T-helper 17 cell (primary cell): Measurements from ENCODE around the gene DFFA. TPM values are rescaled to one million over a fixed set of nuclear protein-coding genes. Genes with fewer than 3 reads are reported as not detected.
"Not testable (repeated sequence)": the region's sequence is repeated elsewhere in the genome, so short reads cannot be mapped to it uniquely, and the experiment has no call there.

Experiments
- ATAC-seq: fragments of 150-1000 bp; cut with Tn5 transposase; 2 replicates; pipeline ENCODE4 v1.10.0; 2021; ENCODE audit warnings: mild to moderate bottlenecking, moderate library complexity
- DNase-seq, 3 donors: peaks; one replicate each; pipeline versions ENCODE4 v3.0.0 to v3.0.0-alpha.2; 2020 to 2021
- H3K9me3 ChIP-seq: one replicate; pipeline ENCODE4 v1.7.0; 2013; ENCODE audit warnings: low read length, mild to moderate bottlenecking; ENCODE audit not compliant: control insufficient read depth, poor library complexity, severe bottlenecking
- H3K27ac Mint-ChIP-seq: one replicate; pipeline ENCODE4 v1.8.0; 2022; ENCODE audit warnings: mild to moderate bottlenecking, moderate library complexity, mixed read lengths
- H3K27me3 Mint-ChIP-seq: one replicate; pipeline ENCODE4 v1.8.0; 2022; ENCODE audit warnings: mixed read lengths
- H3K36me3 Mint-ChIP-seq: one replicate; pipeline ENCODE4 v1.8.0; 2022; ENCODE audit warnings: low read depth, mixed read lengths
- H3K4me1 Mint-ChIP-seq: one replicate; pipeline ENCODE4 v1.8.0; 2022; ENCODE audit warnings: mild to moderate bottlenecking, mixed read lengths
- H3K4me3 Mint-ChIP-seq: one replicate; pipeline ENCODE4 v1.8.0; 2022; ENCODE audit warnings: mild to moderate bottlenecking, moderate library complexity, mixed read lengths
- total RNA-seq, 4 donors: library from RNA in 2 of 4; stranded (reverse) in 2 of 4; gene quantifications; one replicate each; pipeline ENCODE4 v1.2.3 and lab custom pipeline; 2022 to 2026

The DFFA gene
- total RNA-seq, 2 donors from 2014 or later, result 14.6 to 15.1 TPM

DNA sequence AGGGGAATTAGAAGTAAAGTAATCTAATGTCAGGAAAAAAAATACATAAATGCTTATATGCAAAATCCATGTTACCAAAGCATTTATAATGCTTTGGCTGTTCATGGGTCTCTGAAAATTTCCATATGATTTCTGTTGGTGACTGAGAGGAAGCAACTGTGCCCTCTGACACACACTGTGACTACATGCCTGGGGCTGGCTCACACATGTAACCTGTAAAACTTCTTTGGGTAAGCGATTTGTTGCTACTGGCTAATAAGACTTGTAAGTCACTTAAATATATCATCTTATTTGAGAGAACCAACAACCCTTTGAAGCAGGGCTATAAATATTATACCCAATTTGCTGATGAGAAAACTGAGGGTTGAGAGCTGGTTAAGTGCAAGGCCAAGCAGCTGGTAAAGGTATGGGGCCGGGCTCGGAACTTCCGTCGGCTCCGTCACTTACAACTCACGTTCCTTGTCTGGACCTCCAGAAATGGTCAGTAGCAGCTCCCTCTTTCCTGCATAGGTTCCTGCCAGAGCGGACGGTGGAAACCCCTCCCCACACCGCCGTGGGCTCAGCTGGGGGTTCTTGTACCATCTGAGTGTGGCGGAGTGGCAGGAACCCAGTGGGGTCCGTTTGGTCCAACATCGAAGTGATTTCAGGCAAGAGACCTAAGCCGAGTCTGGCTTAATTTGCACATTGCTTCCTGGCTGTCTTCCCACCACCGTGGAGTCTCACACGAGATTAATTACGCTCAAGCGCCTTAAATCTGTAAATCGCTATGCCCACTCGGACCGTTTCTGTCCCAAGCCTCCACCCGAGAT is 714 bp downstream of the DFFA start:
- peaks cover 2% of the 10 kb centered on the region for H3K36me3 Mint-ChIP-seq
- DNase-seq (no peak), ATAC-seq (no peak)
- H3K9me3 ChIP-seq, result no peaks in the 10 kb centered on the region
- H3K4me3 Mint-ChIP-seq, result peak overlapping the region; percentile 97
- peaks cover 27% of the 10 kb centered on the region for H3K4me1 Mint-ChIP-seq
- peak overlapping the region; percentile 67 for H3K27ac Mint-ChIP-seq
- no peaks in the 10 kb centered on the region for H3K27me3 Mint-ChIP-seq

DNA sequence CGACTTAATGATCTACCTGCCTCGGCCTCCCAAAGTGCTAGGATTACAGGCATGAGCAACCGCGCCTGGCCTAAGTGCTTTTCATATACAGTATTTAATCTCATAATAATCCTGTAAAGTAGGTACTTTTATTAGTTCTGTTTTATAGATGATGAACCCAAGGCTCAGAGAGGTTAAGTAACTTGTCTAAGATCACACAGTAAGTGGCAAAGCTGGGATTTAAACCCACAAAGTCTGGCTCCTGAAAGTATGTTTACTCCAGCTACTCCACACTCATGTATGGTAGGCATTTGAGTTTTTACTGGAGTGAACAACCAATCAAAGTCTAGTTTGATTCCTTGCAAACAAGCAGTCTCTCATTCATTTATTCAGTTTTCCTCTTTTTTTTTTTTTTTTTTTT is 2.3 kb downstream of the DFFA start:
- peaks cover 14% of the 10 kb centered on the region for H3K4me1 Mint-ChIP-seq
- H3K4me3 Mint-ChIP-seq, result no peak overlapping the region
- DNase-seq (no peak), ATAC-seq (no peak)
- H3K27ac Mint-ChIP-seq, result no peak overlapping the region
- H3K27me3 Mint-ChIP-seq, result no peaks in the 10 kb centered on the region
- no peaks in the 10 kb centered on the region for H3K9me3 ChIP-seq
- peaks cover 2% of the 10 kb centered on the region for H3K36me3 Mint-ChIP-seq

DNA sequence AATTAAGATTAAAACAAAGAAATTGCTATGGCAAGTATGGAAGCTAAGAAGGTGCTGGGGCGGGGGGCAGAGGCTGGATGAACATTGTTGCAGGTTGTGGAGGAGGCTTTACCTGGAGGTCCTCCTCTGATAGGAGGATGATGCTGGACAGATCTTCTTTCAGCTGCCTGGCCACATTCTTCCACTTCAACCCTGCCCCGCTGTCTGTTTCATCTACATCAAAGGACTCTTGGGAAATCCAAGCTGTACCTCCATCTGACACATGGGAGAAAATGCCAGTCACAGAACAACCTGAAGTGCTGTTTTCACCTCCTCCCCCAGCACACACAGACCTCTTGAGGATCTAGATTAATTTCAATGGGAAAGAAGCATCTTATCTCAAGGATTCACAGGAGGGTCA is 5.3 kb downstream of the DFFA start:
- ATAC-seq, result no peak
- Mint-ChIP-seq H3K36me3 (peaks cover 2% of the 10 kb centered on the region), H3K4me1 (peaks cover 7% of the 10 kb centered on the region), H3K27me3 (no peaks in the 10 kb centered on the region), H3K4me3 (no peak overlapping the region), H3K27ac (no peak overlapping the region)
- no peak for DNase-seq
- H3K9me3 ChIP-seq, result no peaks in the 10 kb centered on the region

DNA sequence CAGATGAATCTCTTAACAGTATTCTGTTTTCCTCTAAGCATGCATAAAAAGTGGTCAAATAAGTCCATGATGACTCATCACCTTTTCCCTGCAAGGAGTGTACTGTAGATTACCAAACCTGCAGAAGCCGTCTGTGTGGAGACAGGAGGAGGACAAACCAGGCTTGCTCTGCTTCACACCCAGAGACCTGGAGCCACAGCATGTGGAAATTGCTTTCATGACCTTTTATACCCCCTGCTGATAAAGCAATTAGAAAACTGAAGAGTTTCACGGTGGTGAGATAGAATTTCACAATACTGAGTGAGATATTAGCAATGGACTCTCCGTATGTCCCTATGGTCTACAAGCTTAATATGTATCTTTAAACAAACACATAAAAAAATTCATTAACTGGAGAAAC is 13.1 kb downstream of the DFFA start:
- H3K27me3 Mint-ChIP-seq, result no peaks in the 10 kb centered on the region
- ATAC-seq (no peak), DNase-seq (no peak)
- no peaks in the 10 kb centered on the region for H3K4me1 Mint-ChIP-seq
- H3K4me3 Mint-ChIP-seq, result no peak overlapping the region
- no peaks in the 10 kb centered on the region for H3K36me3 Mint-ChIP-seq
- H3K9me3 ChIP-seq, result no peaks in the 10 kb centered on the region
- H3K27ac Mint-ChIP-seq, result no peak overlapping the region

DNA sequence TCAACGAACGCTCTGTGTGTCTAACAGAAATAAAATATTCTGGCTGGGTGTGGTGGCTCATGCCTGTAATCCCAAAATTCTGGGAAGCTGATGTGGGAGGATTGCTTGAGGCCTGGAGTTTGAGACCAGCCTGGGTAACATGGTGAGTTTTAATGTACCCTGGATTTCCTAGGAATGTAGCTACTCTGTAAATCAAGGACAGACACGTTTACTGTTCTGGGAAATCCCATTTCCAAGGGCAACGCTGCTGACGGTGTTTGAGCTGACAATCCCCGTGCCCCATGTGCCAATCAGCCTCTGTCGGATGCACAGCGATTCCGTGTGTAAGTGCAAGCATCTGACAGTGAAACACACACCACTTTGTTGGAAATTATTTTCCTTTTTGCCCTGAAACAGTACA is 14.5 kb downstream of the DFFA start:
- ATAC-seq (no peak), DNase-seq (no peak)
- Mint-ChIP-seq H3K4me1 (no peaks in the 10 kb centered on the region), H3K36me3 (no peaks in the 10 kb centered on the region), H3K27ac (no peak overlapping the region), H3K27me3 (no peaks in the 10 kb centered on the region), H3K4me3 (no peak overlapping the region)
- no peaks in the 10 kb centered on the region for H3K9me3 ChIP-seq

DNA sequence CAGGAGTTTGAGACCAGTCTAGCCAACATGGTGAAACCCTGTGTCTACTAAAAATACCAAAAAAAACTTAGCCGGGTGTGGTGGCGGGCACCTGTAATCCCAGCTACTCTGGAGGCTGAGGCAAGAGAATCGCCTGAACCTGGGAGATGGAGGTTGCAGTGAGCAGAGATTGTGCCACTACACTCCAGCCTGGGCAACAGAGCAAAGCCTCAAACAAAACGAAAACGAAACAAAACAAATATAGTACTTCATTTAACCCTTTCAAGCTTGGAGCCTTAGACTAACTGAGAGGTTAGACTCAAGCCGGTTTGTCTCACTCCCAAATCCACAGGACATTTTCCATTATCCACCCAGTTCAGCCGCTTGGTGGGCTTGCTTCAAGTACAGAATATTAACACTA is 14.9 kb downstream of the DFFA start:
- not testable (repeated sequence) for H3K36me3 Mint-ChIP-seq, H3K4me3 Mint-ChIP-seq, DNase-seq, H3K27ac Mint-ChIP-seq, H3K27me3 Mint-ChIP-seq, H3K4me1 Mint-ChIP-seq, ATAC-seq, H3K9me3 ChIP-seq

DNA sequence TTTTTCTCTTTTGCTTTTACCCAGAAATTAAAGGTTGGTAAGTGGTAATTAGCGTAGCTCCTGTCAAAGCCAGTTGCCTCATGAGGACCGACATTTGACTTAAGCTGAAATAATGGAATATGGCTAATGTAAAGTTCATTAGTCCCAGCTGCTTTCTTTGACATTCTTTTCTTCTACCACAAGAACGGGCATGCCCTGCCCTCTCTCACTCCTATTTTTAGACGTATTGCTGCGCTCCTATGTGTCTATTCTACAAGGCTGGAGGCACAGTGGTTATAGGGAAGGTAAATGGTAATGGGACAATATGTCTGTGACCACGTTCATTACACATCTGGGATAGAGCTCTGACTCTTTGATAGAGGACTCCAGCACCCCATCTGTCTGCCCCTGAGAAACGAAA is 15.7 kb downstream of the DFFA start:
- Mint-ChIP-seq H3K36me3 (no peaks in the 10 kb centered on the region), H3K27me3 (no peaks in the 10 kb centered on the region), H3K4me1 (no peaks in the 10 kb centered on the region), H3K27ac (no peak overlapping the region), H3K4me3 (no peak overlapping the region)
- DNase-seq (no peak), ATAC-seq (no peak)
- H3K9me3 ChIP-seq, result no peaks in the 10 kb centered on the region

DNA sequence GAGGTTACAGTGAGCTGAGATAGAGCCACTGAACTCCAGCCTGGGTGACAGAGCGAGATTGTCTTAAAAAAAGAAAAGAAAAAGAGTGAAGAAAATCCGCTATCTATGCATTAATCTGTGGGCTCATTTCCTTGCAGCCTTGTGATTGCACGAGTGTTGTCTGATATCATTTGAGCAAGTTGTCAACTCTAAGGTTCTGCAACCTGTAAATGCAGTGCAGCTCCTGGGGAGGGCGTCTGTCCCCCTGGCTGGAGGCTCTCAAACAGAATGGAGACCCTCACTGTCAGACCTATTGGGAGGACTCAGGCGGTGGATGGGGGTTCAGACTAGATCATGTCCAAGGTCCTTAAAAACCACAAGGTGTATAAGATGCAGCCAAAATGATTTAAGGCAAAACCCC is 16.3 kb downstream of the DFFA start:
- DNase-seq (no peak), ATAC-seq (no peak)
- no peak overlapping the region for H3K27ac Mint-ChIP-seq

DNA sequence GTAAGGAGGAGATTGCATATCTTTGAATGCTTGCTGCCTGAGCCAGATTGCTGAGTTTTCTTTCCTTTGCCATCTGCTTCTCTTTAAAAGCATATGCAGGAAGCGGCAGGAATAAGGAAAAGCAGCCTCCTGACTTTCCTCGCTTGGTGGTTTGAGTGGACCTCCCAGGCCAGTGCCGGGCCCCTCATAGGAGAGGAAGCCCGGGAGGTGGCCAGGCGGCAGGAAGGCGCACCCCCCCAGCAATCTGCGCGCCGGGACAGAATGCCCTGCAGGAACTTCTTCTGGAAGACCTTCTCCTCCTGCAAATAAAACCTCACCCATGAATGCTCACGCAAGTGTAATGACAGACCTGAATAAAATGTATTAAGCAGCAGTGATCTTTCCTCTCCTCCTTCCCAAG is 21.0 kb downstream of the DFFA start:
- H3K4me1 Mint-ChIP-seq, result no peaks in the 10 kb centered on the region
- DNase-seq (no peak), ATAC-seq (no peak)
- no peaks in the 10 kb centered on the region for H3K9me3 ChIP-seq
- H3K27me3 Mint-ChIP-seq, result peaks cover 16% of the 10 kb centered on the region
- H3K36me3 Mint-ChIP-seq, result no peaks in the 10 kb centered on the region
- no peak overlapping the region for H3K27ac Mint-ChIP-seq
- no peak overlapping the region for H3K4me3 Mint-ChIP-seq

More for the DNA sequence above, 16.3 kb downstream of the DFFA start:
- Mint-ChIP-seq H3K27me3 (peaks cover 4% of the 10 kb centered on the region), H3K4me1 (no peaks in the 10 kb centered on the region), H3K4me3 (no peak overlapping the region), H3K36me3 (no peaks in the 10 kb centered on the region)
- no peaks in the 10 kb centered on the region for H3K9me3 ChIP-seq

DNA sequence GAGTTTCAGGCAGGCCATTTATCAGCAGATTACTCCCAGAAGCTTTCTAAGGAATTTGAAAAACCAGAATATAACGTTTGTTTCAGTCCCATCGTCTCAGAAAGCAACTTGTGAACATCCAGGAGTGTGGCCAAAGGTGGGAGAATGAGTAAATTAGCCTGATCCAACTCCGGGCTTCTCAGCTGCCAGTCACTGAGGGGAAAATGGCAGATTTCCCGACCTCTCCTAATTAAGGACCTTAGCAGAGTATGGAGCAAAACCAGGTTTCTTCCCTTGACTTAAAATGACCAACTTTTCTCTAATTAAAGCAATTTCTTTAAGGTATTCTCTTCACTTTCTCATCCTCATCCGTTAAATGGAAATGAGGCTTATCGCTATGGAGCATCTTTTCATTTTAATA is 21.5 kb downstream of the DFFA start:
- DNase-seq (no peak), ATAC-seq (no peak)
- no peaks in the 10 kb centered on the region for H3K4me1 Mint-ChIP-seq
- H3K27me3 Mint-ChIP-seq, result peaks cover 16% of the 10 kb centered on the region
- no peak overlapping the region for H3K27ac Mint-ChIP-seq
- H3K36me3 Mint-ChIP-seq, result no peaks in the 10 kb centered on the region
- H3K4me3 Mint-ChIP-seq, result no peak overlapping the region
- H3K9me3 ChIP-seq, result no peaks in the 10 kb centered on the region

DNA sequence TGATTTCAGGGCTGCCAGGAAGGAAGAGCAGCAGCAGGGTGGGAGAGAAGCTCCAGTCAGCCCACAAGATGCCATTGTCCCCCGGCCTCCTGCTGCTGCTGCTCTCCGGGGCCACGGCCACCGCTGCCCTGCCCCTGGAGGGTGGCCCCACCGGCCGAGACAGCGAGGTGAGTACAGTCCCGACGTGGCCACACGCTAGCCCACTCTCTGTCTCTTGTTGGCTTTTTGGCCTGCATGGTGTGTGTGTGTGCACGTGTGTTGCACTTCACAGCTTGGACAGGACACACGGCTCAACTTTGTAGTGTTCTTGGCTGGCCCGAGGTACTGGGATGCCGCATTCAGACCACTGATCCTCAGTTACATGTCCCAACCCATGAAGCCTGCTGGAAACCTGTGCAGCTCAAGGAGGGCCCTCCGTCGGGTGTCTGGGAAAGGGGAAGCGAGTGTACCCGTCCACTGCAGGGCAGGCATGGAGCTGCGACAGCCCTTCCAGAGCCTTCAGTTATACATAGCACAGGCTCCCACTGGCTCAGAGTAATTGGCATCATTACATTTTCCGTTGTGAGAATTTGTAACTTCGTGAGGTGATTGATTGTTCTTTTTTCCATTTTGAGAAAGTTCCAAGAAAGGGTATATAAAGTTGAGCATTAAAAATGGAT is 22.0 kb downstream of the DFFA start:
- no peaks in the 10 kb centered on the region for H3K36me3 Mint-ChIP-seq
- H3K4me1 Mint-ChIP-seq, result no peaks in the 10 kb centered on the region
- DNase-seq (no peak), ATAC-seq (no peak)
- H3K27me3 Mint-ChIP-seq, result peaks cover 16% of the 10 kb centered on the region
- H3K9me3 ChIP-seq, result no peaks in the 10 kb centered on the region
- no peak overlapping the region for H3K4me3 Mint-ChIP-seq
- no peak overlapping the region for H3K27ac Mint-ChIP-seq

DNA sequence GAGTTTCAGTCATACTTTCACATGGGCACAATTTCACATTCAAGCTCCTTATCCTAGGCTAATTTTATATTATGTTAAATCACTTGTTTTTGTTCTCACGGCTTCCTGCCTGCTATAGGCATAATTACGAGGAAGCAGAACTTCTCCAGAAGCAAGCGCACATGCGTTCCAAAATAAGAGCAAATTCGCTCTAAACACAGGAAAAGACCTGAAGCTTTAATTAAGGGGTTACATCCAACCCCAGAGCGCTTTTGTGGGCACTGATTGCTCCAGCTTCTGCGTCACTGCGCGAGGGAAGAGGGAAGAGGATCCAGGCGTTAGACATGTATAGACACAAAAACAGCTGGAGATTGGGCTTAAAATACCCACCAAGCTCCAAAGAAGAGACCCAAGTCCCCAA is 22.6 kb downstream of the DFFA start, which contains the start of gene CORT:
CORT (plus strand) TSS at position 281 of the 400 bp plus-strand sequence. CDS start 193 bp downstream, outside the sequence.
- Mint-ChIP-seq H3K4me1 (no peaks in the 10 kb centered on the region), H3K4me3 (no peak within 1 kb of the TSS), H3K36me3 (no peaks in the 10 kb centered on the region), H3K27me3 (peaks cover 16% of the 10 kb centered on the region), H3K27ac (no peak within 1 kb of the TSS)
- no peak for DNase-seq
- ATAC-seq, result no peak
- no peaks in the 10 kb centered on the region for H3K9me3 ChIP-seq

DNA sequence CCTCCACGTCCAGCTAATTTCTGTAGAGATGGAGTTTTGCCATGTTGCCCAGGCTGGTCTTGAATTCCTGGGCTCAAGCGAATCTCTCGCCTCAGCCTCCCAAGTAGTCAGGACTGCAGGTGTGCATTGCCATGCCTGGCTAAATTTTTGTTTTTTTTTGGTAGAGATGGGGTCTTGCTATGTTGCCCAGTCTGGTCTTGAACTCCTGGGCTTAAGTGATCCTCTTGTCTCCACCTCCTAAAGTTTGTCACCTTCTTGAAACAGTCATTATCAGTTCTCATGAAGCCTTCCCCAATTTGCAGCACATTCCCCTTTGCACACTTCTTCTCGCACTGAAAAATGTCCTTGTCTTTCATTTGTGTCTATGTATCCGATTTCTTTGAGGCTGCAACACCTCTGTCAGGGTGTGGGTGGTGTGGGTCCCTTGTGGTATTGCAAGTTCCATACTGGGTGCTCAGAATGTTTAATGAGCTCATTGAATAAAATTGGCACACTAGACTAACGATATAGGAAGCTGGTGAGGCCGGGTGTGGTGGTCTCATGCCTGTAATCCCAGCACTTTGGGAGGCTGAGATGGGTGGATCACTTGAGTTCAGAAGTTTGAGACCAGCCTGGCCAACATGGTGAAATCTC is 25.4 kb downstream of the DFFA start:
- ATAC-seq, result no peak
- H3K9me3 ChIP-seq, result no peaks in the 10 kb centered on the region
- H3K27ac Mint-ChIP-seq, result no peak overlapping the region
- no peaks in the 10 kb centered on the region for H3K4me1 Mint-ChIP-seq
- no peak for DNase-seq
- no peak overlapping the region for H3K4me3 Mint-ChIP-seq
- peaks cover 16% of the 10 kb centered on the region for H3K27me3 Mint-ChIP-seq
- no peaks in the 10 kb centered on the region for H3K36me3 Mint-ChIP-seq
